ENCODE results near the gene MRLN. TPM values are rescaled to one million over a fixed set of nuclear protein-coding genes. Genes with fewer than 3 reads are reported as not detected.
"Not testable (repeated sequence)": the region's sequence is repeated elsewhere in the genome, so short reads cannot be mapped to it uniquely, and the experiment has no call there.

Gene MRLN
- total RNA-seq, 2 experiments from 2014 or later = not detected

- Mint-ChIP-seq H3K4me3 (no peak overlapping the region), H3K27me3 (no peaks in the 10 kb centered on the region), H3K36me3 (no peaks in the 10 kb centered on the region), H3K4me1 (no peaks in the 10 kb centered on the region), H3K9me3 (peaks cover 3% of the 10 kb centered on the region), H3K27ac (no peak overlapping the region)
- POLR2A ChIA-PET = no interaction called here
- DNase-seq = no peak
- no peak for ATAC-seq (ENCODE audit: low read depth)
Observed at GRCh38 chr10:59771162-59771807, 18.0 kb upstream of the MRLN start.

GRCh38 chr10:59770689-59771088, 17.4 kb upstream of the MRLN start:
- Mint-ChIP-seq H3K9me3 (peaks cover 3% of the 10 kb centered on the region), H3K36me3 (no peaks in the 10 kb centered on the region), H3K27me3 (no peaks in the 10 kb centered on the region), H3K27ac (no peak overlapping the region), H3K4me1 (no peaks in the 10 kb centered on the region), H3K4me3 (no peak overlapping the region)
- DNase-seq (no peak), ATAC-seq (ENCODE audit: low read depth) (no peak)
- POLR2A ChIA-PET = no interaction called here

- DNase-seq (no peak), ATAC-seq (ENCODE audit: low read depth) (no peak)
- H3K9me3 Mint-ChIP-seq = peaks cover 7% of the 10 kb centered on the region
- H3K4me3 Mint-ChIP-seq = no peak overlapping the region
- H3K27me3 Mint-ChIP-seq = no peaks in the 10 kb centered on the region
- H3K27ac Mint-ChIP-seq = no peak overlapping the region
- POLR2A ChIA-PET = no interaction called here
- no peaks in the 10 kb centered on the region for H3K36me3 Mint-ChIP-seq
- peaks cover 3% of the 10 kb centered on the region for H3K4me1 Mint-ChIP-seq
Observed at GRCh38 chr10:59762505-59762904, 9.2 kb upstream of the MRLN start.

GRCh38 chr10:59757966-59758365, 4.7 kb upstream of the MRLN start:
- POLR2A ChIA-PET = no interaction called here
- DNase-seq (no peak), ATAC-seq (ENCODE audit: low read depth) (no peak)
- Mint-ChIP-seq H3K4me3 (no peak overlapping the region), H3K27me3 (no peaks in the 10 kb centered on the region), H3K27ac (no peak overlapping the region), H3K9me3 (peaks cover 7% of the 10 kb centered on the region), H3K36me3 (no peaks in the 10 kb centered on the region), H3K4me1 (peaks cover 3% of the 10 kb centered on the region)

- Mint-ChIP-seq H3K9me3 (no peaks in the 10 kb centered on the region), H3K4me3 (no peak overlapping the region), H3K4me1 (no peaks in the 10 kb centered on the region), H3K27me3 (no peaks in the 10 kb centered on the region), H3K27ac (no peak overlapping the region), H3K36me3 (no peaks in the 10 kb centered on the region)
- no peak for DNase-seq
- POLR2A ChIA-PET = no interaction called here
- no peak for ATAC-seq (ENCODE audit: low read depth)
Observed at GRCh38 chr10:59754951-59755350, 1.7 kb upstream of the MRLN start.

- H3K4me3 Mint-ChIP-seq = no peak overlapping the region
Observed at GRCh38 chr10:59752278-59752940, 846 bp downstream of the MRLN start.

GRCh38 chr10:59750155-59750945, 2.9 kb downstream of the MRLN start:
- Mint-ChIP-seq H3K9me3 (no peaks in the 10 kb centered on the region), H3K4me1 (no peaks in the 10 kb centered on the region), H3K4me3 (no peak overlapping the region), H3K36me3 (no peaks in the 10 kb centered on the region), H3K27ac (no peak overlapping the region), H3K27me3 (no peaks in the 10 kb centered on the region)
- POLR2A ChIA-PET = no interaction called here
- ATAC-seq (ENCODE audit: low read depth) (no peak), DNase-seq (no peak)

More at GRCh38 chr10:59752278-59752940, 846 bp downstream of the MRLN start:
- no peaks in the 10 kb centered on the region for H3K9me3 Mint-ChIP-seq
- DNase-seq = no peak
- H3K4me1 Mint-ChIP-seq = no peaks in the 10 kb centered on the region
- no peak for ATAC-seq (ENCODE audit: low read depth)
- no peaks in the 10 kb centered on the region for H3K27me3 Mint-ChIP-seq
- no peak overlapping the region for H3K27ac Mint-ChIP-seq
- H3K36me3 Mint-ChIP-seq = no peaks in the 10 kb centered on the region
- POLR2A ChIA-PET = no interaction called here

GRCh38 chr10:59748834-59749233, 4.4 kb downstream of the MRLN start:
- no peak overlapping the region for H3K4me3 Mint-ChIP-seq
- POLR2A ChIA-PET = no interaction called here
- H3K36me3 Mint-ChIP-seq = no peaks in the 10 kb centered on the region
- no peak overlapping the region for H3K27ac Mint-ChIP-seq
- no peaks in the 10 kb centered on the region for H3K27me3 Mint-ChIP-seq
- DNase-seq = no peak
- H3K4me1 Mint-ChIP-seq = no peaks in the 10 kb centered on the region
- H3K9me3 Mint-ChIP-seq = no peaks in the 10 kb centered on the region
- no peak for ATAC-seq (ENCODE audit: low read depth)

GRCh38 chr10:59745163-59745650, 8.0 kb downstream of the MRLN start:
- ATAC-seq (ENCODE audit: low read depth) (no peak), DNase-seq (no peak)
- Mint-ChIP-seq H3K27ac (no peak overlapping the region), H3K4me3 (no peak overlapping the region), H3K36me3 (no peaks in the 10 kb centered on the region), H3K9me3 (no peaks in the 10 kb centered on the region), H3K4me1 (no peaks in the 10 kb centered on the region), H3K27me3 (no peaks in the 10 kb centered on the region)
- POLR2A ChIA-PET = no interaction called here

- H3K4me1 Mint-ChIP-seq; DNase-seq; POLR2A ChIA-PET; ATAC-seq (ENCODE audit: low read depth); H3K36me3 Mint-ChIP-seq; H3K4me3 Mint-ChIP-seq; H3K27ac Mint-ChIP-seq; H3K9me3 Mint-ChIP-seq; H3K27me3 Mint-ChIP-seq: not testable (repeated sequence)
Observed at GRCh38 chr10:59744762-59745161, 8.5 kb downstream of the MRLN start.

- H3K9me3 Mint-ChIP-seq; DNase-seq; H3K27ac Mint-ChIP-seq; POLR2A ChIA-PET; H3K4me1 Mint-ChIP-seq; ATAC-seq (ENCODE audit: low read depth); H3K27me3 Mint-ChIP-seq; H3K4me3 Mint-ChIP-seq; H3K36me3 Mint-ChIP-seq: not testable (repeated sequence)
Observed at GRCh38 chr10:59744156-59744555, 9.1 kb downstream of the MRLN start.

GRCh38 chr10:59741583-59741982, 11.7 kb downstream of the MRLN start:
- Mint-ChIP-seq H3K4me1 (no peaks in the 10 kb centered on the region), H3K36me3 (no peaks in the 10 kb centered on the region), H3K27ac (no peak overlapping the region), H3K9me3 (no peaks in the 10 kb centered on the region), H3K27me3 (peaks cover 2% of the 10 kb centered on the region), H3K4me3 (no peak overlapping the region)
- DNase-seq = no peak
- POLR2A ChIA-PET = no interaction called here
- ATAC-seq (ENCODE audit: low read depth) = no peak

GRCh38 chr10:59741048-59741447, 12.2 kb downstream of the MRLN start:
- Mint-ChIP-seq H3K4me3 (no peak overlapping the region), H3K9me3 (no peaks in the 10 kb centered on the region), H3K27ac (no peak overlapping the region), H3K27me3 (peaks cover 2% of the 10 kb centered on the region), H3K4me1 (no peaks in the 10 kb centered on the region), H3K36me3 (no peaks in the 10 kb centered on the region)
- ATAC-seq (ENCODE audit: low read depth) (no peak), DNase-seq (no peak)
- POLR2A ChIA-PET = no interaction called here

GRCh38 chr10:59736749-59737148, 16.5 kb downstream of the MRLN start:
- POLR2A ChIA-PET = no interaction called here
- no peak for ATAC-seq (ENCODE audit: low read depth)
- Mint-ChIP-seq H3K4me1 (peaks cover 3% of the 10 kb centered on the region), H3K4me3 (no peak overlapping the region), H3K27ac (no peak overlapping the region), H3K9me3 (no peaks in the 10 kb centered on the region), H3K36me3 (no peaks in the 10 kb centered on the region), H3K27me3 (peaks cover 2% of the 10 kb centered on the region)
- no peak for DNase-seq

All from activated naive CD8-positive, alpha-beta T cell treated with anti-CD3 and anti-CD28 coated beads, Interleukin-2, amount 10 ng/mL, durations not matched to agents 7 days and 5 days (primary cell).